Measurements from ENCODE around the gene KRT40. TPM values are rescaled to one million over a fixed set of nuclear protein-coding genes. Genes with fewer than 3 reads are reported as not detected.

KRT40 gene
- total RNA-seq, 1 donor from 2014 or later: not detected

DNA sequence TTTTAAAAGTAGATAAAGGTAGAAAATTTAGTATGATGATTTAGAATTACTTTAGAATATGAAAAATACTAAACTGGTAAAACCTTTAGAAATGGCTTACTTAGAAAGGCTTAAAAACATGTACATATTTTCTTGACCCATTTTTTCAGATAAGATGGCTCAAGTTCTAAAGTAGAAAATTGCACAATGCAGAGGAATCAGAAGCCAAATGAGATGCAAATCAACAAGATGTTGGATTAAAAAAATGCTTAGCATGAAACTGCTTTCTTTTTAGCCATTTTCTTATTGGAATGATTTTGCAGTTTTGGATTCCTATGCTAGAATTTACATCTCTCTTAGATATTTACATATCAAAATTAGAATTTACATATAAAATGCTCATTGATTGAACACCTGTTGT is 26.3 kb upstream of the KRT40 start:
- no peak for DNase-seq (ENCODE audit: low read depth)
- TF ChIP-seq, protein P1, sequence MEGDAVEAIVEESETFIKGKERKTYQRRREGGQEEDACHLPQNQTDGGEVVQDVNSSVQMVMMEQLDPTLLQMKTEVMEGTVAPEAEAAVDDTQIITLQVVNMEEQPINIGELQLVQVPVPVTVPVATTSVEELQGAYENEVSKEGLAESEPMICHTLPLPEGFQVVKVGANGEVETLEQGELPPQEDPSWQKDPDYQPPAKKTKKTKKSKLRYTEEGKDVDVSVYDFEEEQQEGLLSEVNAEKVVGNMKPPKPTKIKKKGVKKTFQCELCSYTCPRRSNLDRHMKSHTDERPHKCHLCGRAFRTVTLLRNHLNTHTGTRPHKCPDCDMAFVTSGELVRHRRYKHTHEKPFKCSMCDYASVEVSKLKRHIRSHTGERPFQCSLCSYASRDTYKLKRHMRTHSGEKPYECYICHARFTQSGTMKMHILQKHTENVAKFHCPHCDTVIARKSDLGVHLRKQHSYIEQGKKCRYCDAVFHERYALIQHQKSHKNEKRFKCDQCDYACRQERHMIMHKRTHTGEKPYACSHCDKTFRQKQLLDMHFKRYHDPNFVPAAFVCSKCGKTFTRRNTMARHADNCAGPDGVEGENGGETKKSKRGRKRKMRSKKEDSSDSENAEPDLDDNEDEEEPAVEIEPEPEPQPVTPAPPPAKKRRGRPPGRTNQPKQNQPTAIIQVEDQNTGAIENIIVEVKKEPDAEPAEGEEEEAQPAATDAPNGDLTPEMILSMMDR (conservative IDR thresholded peaks at IDR 0.05; ENCODE audit: low read depth, low read length): no peak
- no peak overlapping the region for H3K4me3 ChIP-seq (ENCODE audit: low read depth, low read length)

- H3K4me3 ChIP-seq (ENCODE audit: low read depth, low read length): no peak overlapping the region
- TF ChIP-seq, protein P1 (conservative IDR thresholded peaks at IDR 0.05; ENCODE audit: low read depth, low read length): no peak
- DNase-seq (ENCODE audit: low read depth): no peak
Observed at GRCh38 chr17:41009936-41010335, 25.8 kb upstream of the KRT40 start.

DNA sequence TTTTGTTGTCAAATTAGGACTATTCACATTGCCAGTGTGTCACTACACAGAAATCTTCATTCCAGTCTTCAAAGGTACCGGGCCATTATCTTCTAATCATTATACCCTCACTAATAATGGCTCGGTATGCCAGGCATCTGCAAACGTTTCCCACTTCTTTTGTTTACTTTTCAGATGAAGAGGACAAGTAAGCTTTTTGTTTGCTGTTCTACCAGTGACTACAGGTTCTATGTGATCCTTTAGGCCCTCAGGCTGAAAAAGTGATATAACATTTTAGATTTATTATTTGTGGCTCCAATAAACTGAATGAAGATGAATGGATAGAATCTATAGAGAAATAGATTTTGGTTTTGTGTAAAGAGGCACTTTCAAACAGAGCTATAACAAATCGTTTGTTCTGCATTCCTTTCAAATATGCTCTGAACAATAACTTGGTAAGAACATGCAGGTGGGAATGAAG is 25.2 kb upstream of the KRT40 start:
- DNase-seq (ENCODE audit: low read depth): no peak
- TF ChIP-seq, protein P1 (conservative IDR thresholded peaks at IDR 0.05; ENCODE audit: low read depth, low read length): no peak
- no peak overlapping the region for H3K4me3 ChIP-seq (ENCODE audit: low read depth, low read length)

- H3K4me3 ChIP-seq (ENCODE audit: low read depth, low read length): no peak within 1 kb of the TSS
- no peak for DNase-seq (ENCODE audit: low read depth)
- TF ChIP-seq, protein P1 (conservative IDR thresholded peaks at IDR 0.05; ENCODE audit: low read depth, low read length): no peak
Observed at GRCh38 chr17:41008811-41009210, 24.7 kb upstream of the KRT40 start, which contains the start of gene KRTAP3-1. Gene KRTAP3-1 (minus strand): TSS chr17:41009128. CDS start chr17:41009074, 54 bp downstream.

DNA sequence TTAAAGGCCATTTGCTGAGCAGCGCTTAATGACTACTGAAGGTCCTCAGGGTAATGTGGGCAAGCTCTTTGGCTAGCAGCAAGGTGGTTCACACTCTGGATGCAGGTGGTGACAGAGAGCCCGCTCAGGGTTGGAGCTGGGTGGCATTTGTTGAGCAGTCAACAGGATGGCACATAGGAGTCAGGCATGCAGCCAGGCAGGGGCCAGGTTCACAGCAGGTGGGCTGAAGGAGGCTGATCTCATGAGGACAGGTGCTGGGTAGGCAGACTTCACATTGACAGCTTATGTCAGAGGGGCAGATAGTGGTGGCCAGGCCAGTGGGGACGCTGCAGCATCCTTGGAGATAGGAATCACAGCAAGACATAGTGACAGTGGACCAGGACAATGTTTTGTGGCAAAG is 20.3 kb upstream of the KRT40 start:
- no peak for DNase-seq (ENCODE audit: low read depth)
- H3K4me3 ChIP-seq (ENCODE audit: low read depth, low read length): no peak overlapping the region
- TF ChIP-seq, protein P1 (conservative IDR thresholded peaks at IDR 0.05; ENCODE audit: low read depth, low read length): no peak

- no peak for DNase-seq (ENCODE audit: low read depth)
- TF ChIP-seq, protein P1 (conservative IDR thresholded peaks at IDR 0.05; ENCODE audit: low read depth, low read length): no peak
- H3K4me3 ChIP-seq (ENCODE audit: low read depth, low read length): no peak overlapping the region
Observed at GRCh38 chr17:41003926-41004325, 19.8 kb upstream of the KRT40 start.

DNA sequence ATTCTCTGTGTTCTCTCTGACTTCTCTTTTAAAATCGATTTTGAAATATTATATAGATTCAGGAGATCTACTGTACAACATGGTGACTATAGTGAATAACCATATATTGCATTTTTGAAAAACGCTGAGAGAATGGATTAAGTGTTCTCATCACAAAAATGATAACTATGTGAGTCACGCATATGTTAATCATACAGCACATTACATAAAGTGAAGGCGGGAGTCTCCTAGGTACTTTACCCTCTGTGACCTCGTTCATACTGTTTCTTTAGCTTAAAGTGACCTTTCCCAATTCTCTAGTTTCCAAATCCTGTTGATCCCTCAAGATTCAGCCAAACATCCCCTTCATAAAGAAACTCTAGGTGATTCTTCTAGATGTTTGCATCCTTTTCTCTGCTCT is 18.7 kb upstream of the KRT40 start:
- TF ChIP-seq, protein P1 (conservative IDR thresholded peaks at IDR 0.05; ENCODE audit: low read depth, low read length): no peak
- no peak for DNase-seq (ENCODE audit: low read depth)
- no peak overlapping the region for H3K4me3 ChIP-seq (ENCODE audit: low read depth, low read length)
